Neural cell (in vitro differentiated cells): ENCODE data around the gene ZBTB11. TPM values are rescaled to one million over a fixed set of nuclear protein-coding genes. Genes with fewer than 3 reads are reported as not detected.
"Not testable (repeated sequence)": the region's sequence is repeated elsewhere in the genome, so short reads cannot be mapped to it uniquely, and the experiment has no call there.

Source experiments
- H2AFZ ChIP-seq: fragments of 200-600, 300-800 bp; sonication (generic), shearing (Covaris generic); 2 replicates; pipeline ENCODE4 v1.6.0; 2014; ENCODE audit warnings: low read depth, mild to moderate bottlenecking, antibody characterized with exemption, low read length, moderate library complexity
- H3F3A ChIP-seq: fragments of 200-600 bp; shearing (Covaris generic); 2 replicates; pipeline ENCODE4 v1.6.1; 2016; ENCODE audit warnings: mild to moderate bottlenecking, moderate library complexity, mixed read lengths, antibody characterized with exemption, low read length; ENCODE audit not compliant: insufficient read depth, poor library complexity, severe bottlenecking
- H3K27ac ChIP-seq: fragments of 200-600, 300-800 bp; sonication (generic), shearing (Covaris generic); 2 replicates; pipeline ENCODE4 v1.5.1; 2014; ENCODE audit warnings: mild to moderate bottlenecking, low read length, moderate library complexity
- H3K27me3 ChIP-seq: fragments of 300-800, 200-600 bp; sonication (generic), shearing (Covaris generic); 2 replicates; pipeline ENCODE4 v1.6.0; 2014; ENCODE audit warnings: mild to moderate bottlenecking, low read depth, low read length, moderate library complexity; ENCODE audit not compliant: insufficient read depth
- H3K36me3 ChIP-seq: fragments of 300-800, 200-600 bp; sonication (generic), shearing (Covaris generic); 2 replicates; pipeline ENCODE4 v1.5.1; 2014; ENCODE audit warnings: mild to moderate bottlenecking, antibody characterized with exemption, low read length, moderate library complexity; ENCODE audit not compliant: insufficient read depth
- H3K4me2 ChIP-seq: fragments of 300-800, 200-600 bp; sonication (generic), shearing (Covaris generic); 2 replicates; pipeline ENCODE4 v1.6.0; 2014; ENCODE audit warnings: mild to moderate bottlenecking, low read length
- H3K4me3 ChIP-seq: fragments of 300-800, 200-600 bp; sonication (generic), shearing (Covaris generic); 2 replicates; pipeline ENCODE4 v1.5.1; 2014; ENCODE audit warnings: mild to moderate bottlenecking, low read length, moderate library complexity
- H3K79me2 ChIP-seq: fragments of 200-600 bp; shearing (Covaris generic); replicated peaks from 2 replicates; pipeline ENCODE4 v1.6.0; 2014; ENCODE audit warnings: mild to moderate bottlenecking, low read length, moderate library complexity; ENCODE audit not compliant: insufficient read depth
- H3K9ac ChIP-seq: fragments of 300-800, 200-600 bp; sonication (generic), shearing (Covaris generic); 2 replicates; pipeline ENCODE4 v1.6.1; 2016; ENCODE audit warnings: mild to moderate bottlenecking, low read length, mixed read lengths
- H3K9me2 ChIP-seq: fragments of 200-600 bp; shearing (Covaris generic); 2 replicates; pipeline ENCODE4 v1.6.1; 2016; ENCODE audit warnings: mild to moderate bottlenecking, low read length, mixed read lengths; ENCODE audit not compliant: insufficient read depth
- H3K9me3 ChIP-seq: fragments of 200-600, 300-800 bp; sonication (generic), shearing (Covaris generic); 2 replicates; pipeline ENCODE4 v1.6.1; 2016; ENCODE audit warnings: mild to moderate bottlenecking, mixed run types, low read length, moderate library complexity, mixed read lengths
- H4K20me1 ChIP-seq: fragments of 200-600 bp; shearing (Covaris generic); 2 replicates; pipeline ENCODE4 v1.6.1; 2016; ENCODE audit warnings: mild to moderate bottlenecking, mixed run types; ENCODE audit not compliant: insufficient read depth
- CTCF ChIP-seq: fragments of 450-650 bp; IDR thresholded peaks from 2 replicates; pipeline ENCODE4 v1.5.1; 2014; ENCODE audit warnings: antibody characterized with exemption, mild to moderate bottlenecking, moderate library complexity; ENCODE audit not compliant: poor library complexity, severe bottlenecking
- EP300 ChIP-seq: fragments of 450-650 bp; conservative IDR thresholded peaks from 2 replicates; pipeline ENCODE4 v1.6.1; 2014; ENCODE audit warnings: antibody characterized with exemption, mild to moderate bottlenecking, moderate library complexity; ENCODE audit not compliant: poor library complexity, severe bottlenecking
- EZH2 ChIP-seq: fragments of 200-600, 300-800 bp; shearing (Covaris generic), sonication (generic); IDR thresholded peaks from 2 replicates; pipeline ENCODE4 v1.6.1; 2014; ENCODE audit warnings: antibody characterized with exemption, low read length, borderline replicate concordance, mild to moderate bottlenecking; ENCODE audit not compliant: insufficient read depth, poor library complexity, severe bottlenecking
- MXI1 ChIP-seq: fragments of 450-650 bp; conservative IDR thresholded peaks from 2 replicates; pipeline ENCODE4 v1.6.1; 2014; ENCODE audit warnings: antibody characterized with exemption, mild to moderate bottlenecking; ENCODE audit not compliant: poor library complexity, severe bottlenecking
- POLR2AphosphoS5 ChIP-seq: IDR thresholded peaks from 2 replicates; pipeline ENCODE4 v1.6.1; 2012
- RAD21 ChIP-seq: fragments of 450-650 bp; conservative IDR thresholded peaks from 2 replicates; pipeline ENCODE4 v1.6.1; 2014; ENCODE audit warnings: antibody characterized with exemption, mild to moderate bottlenecking, moderate library complexity
- REST ChIP-seq: IDR thresholded peaks from 2 replicates; pipeline ENCODE4 v1.6.1; 2012; ENCODE audit warnings: borderline replicate concordance
- SMC3 ChIP-seq: fragments of 450-650 bp; conservative IDR thresholded peaks from 2 replicates; pipeline ENCODE4 v1.6.1; 2014; ENCODE audit warnings: antibody characterized with exemption, mild to moderate bottlenecking, moderate library complexity; ENCODE audit not compliant: poor library complexity
- TAF1 ChIP-seq: IDR thresholded peaks from 2 replicates; pipeline ENCODE4 v1.6.1; 2012; ENCODE audit warnings: low read depth
- polyA plus RNA-seq: library from polyadenylated mRNA; depleted of rRNA; stranded (reverse); fragments of >200 nt; gene quantifications from 2 replicates; pipeline ENCODE4 v1.2.3, GENCODE V29; 2014

Gene ZBTB11
- polyA plus RNA-seq, 1 donor from 2014 or later: 23.5 TPM

DNA sequence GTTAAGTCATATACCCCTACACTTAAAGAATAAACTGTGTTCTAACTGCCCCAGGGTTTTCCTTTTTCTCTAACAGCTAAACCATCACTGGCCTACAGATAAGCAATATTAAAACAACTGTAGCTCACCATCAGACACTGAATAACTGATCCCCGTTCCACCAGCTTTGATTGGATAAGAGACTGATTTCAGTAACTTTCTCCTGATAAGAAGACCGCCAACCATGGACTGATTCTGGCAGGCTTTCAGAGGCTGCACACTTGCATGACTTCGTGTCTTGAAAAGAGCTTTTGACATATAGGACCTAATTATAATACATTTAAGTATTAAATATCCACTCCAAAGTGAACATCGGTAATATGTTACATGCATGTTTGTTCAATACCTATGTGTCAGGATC is 32.2 kb upstream of the ZBTB11 start:
- H3K36me3 ChIP-seq: no peaks in the 10 kb centered on the region
- no peak overlapping the region for H3K27ac ChIP-seq
- no peaks in the 10 kb centered on the region for H3K27me3 ChIP-seq
- H3K79me2 ChIP-seq: no peaks in the 10 kb centered on the region
- no peaks in the 10 kb centered on the region for H3F3A ChIP-seq
- no peaks in the 10 kb centered on the region for H3K9me2 ChIP-seq
- no peak overlapping the region for H3K4me2 ChIP-seq
- no peaks in the 10 kb centered on the region for H4K20me1 ChIP-seq
- no peak overlapping the region for H3K4me3 ChIP-seq
- no peak for TF ChIP-seq RAD21
- no peak for TF ChIP-seq REST
- no peak for TF ChIP-seq CTCF
- no peak for TF ChIP-seq EP300
- no peak for TF ChIP-seq EZH2
- TF ChIP-seq POLR2AphosphoS5: no peak
- no peak for TF ChIP-seq MXI1
- no peak overlapping the region for H2AFZ ChIP-seq
- no peak overlapping the region for H3K9ac ChIP-seq
- no peaks in the 10 kb centered on the region for H3K9me3 ChIP-seq

DNA sequence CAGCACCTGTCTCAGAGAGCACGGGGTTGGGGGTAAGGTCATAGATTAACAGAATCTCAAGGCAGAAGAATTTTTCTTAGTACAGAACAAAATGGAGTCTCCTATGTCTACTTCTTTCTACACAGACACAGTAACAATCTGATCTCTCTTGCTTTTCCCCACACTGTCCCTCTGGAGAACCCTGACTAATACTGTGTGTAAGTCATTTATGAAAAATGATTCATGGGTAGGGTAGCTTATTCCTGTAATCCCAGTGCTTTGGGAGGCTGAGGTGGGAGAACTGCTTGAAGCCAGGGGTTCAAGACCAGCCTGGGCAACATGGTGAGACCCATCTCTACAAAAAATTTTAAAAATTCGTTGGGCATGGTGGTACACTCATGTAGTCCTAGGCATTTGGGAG is 27.7 kb upstream of the ZBTB11 start:
- H4K20me1 ChIP-seq, H3K4me2 ChIP-seq, H3K4me3 ChIP-seq, H3K36me3 ChIP-seq, H3K27ac ChIP-seq, H3K9me3 ChIP-seq, H3K9me2 ChIP-seq, H3K27me3 ChIP-seq, H3F3A ChIP-seq, H2AFZ ChIP-seq, H3K9ac ChIP-seq, H3K79me2 ChIP-seq: not testable (repeated sequence)

GRCh38 chr3:101703169-101703568 is 26.2 kb upstream of the ZBTB11 start:
- Histone ChIP-seq H3K9ac (no peak overlapping the region), H2AFZ (no peak overlapping the region), H3K27ac (no peak overlapping the region), H3K79me2 (no peaks in the 10 kb centered on the region), H3K4me2 (no peak overlapping the region), H3K9me2 (no peaks in the 10 kb centered on the region), H3K36me3 (no peaks in the 10 kb centered on the region), H3F3A (no peaks in the 10 kb centered on the region), H3K9me3 (no peaks in the 10 kb centered on the region), H3K4me3 (no peak overlapping the region), H3K27me3 (no peaks in the 10 kb centered on the region), H4K20me1 (no peaks in the 10 kb centered on the region)
- TF ChIP-seq POLR2AphosphoS5 (no peak), SMC3 (no peak), RAD21 (no peak), TAF1 (no peak), MXI1 (no peak), EZH2 (no peak), REST (no peak), EP300 (no peak), CTCF (no peak)
